H1 (cell line): ENCODE results near the gene ZNF256. TPM values are rescaled to one million over a fixed set of nuclear protein-coding genes. Genes with fewer than 3 reads are reported as not detected.

Source experiments
- CTCF ChIA-PET: fragments of 300-600 bp; sonication (Branson Sonifier 250); formaldehyde crosslinking; loops from one replicate; lab custom pipeline; 2021; ENCODE audit not compliant: partially characterized antibody; lab: Charles Lee
- POLR2A ChIA-PET: fragments of 300-600 bp; sonication (Branson Sonifier 250); formaldehyde crosslinking; loops from one replicate; lab custom pipeline; 2021; ENCODE audit warnings: inconsistent platforms; ENCODE audit not compliant: partially characterized antibody; lab: Charles Lee
- DNase-seq, 2 experiments: peaks; one replicate each; pipeline versions ENCODE4 v3.0.0 to v3.0.0-alpha.2; 2010 to 2022; ENCODE audit warnings: low spot score in 2 of 2, low read depth in 1 of 2, mixed read lengths in 1 of 2
- FAIRE-seq: peaks from 2 replicates; lab custom pipeline; 2011; peaks lifted over from hg19 to GRCh38; lab: Jason Lieb, UNC
- H2AFZ ChIP-seq: 2 replicates; pipeline ENCODE4 v1.8.1; 2012; ENCODE audit warnings: low read length, inconsistent platforms
- H2AK5ac ChIP-seq: 2 replicates; pipeline ENCODE4 v1.6.1; 2013; ENCODE audit warnings: low read depth, low read length
- H2BK120ac ChIP-seq: replicated peaks from 2 replicates; pipeline ENCODE3; 2013; ENCODE audit warnings: low read depth, low read length, inconsistent platforms
- H2BK12ac ChIP-seq: 2 replicates; pipeline ENCODE4 v1.6.1; 2013; ENCODE audit warnings: low read depth, low read length
- H2BK15ac ChIP-seq: 2 replicates; pipeline ENCODE4 v1.6.1; 2013; ENCODE audit warnings: low read length
- H2BK20ac ChIP-seq: 2 replicates; pipeline ENCODE4 v1.6.1; 2013; ENCODE audit warnings: low read length
- H2BK5ac ChIP-seq: 2 replicates; pipeline ENCODE4 v1.6.1; 2013; ENCODE audit warnings: low read depth, low read length
- H3K14ac ChIP-seq: 2 replicates; pipeline ENCODE4 v1.6.1; 2013; ENCODE audit warnings: inconsistent platforms; ENCODE audit not compliant: insufficient read length
- H3K18ac ChIP-seq: 2 replicates; pipeline ENCODE4 v1.6.1; 2013; ENCODE audit warnings: low read length; ENCODE audit errors: extremely low read depth
- H3K23ac ChIP-seq: 2 replicates; pipeline ENCODE4 v1.6.1; 2013; ENCODE audit warnings: inconsistent platforms; ENCODE audit not compliant: insufficient read length
- H3K23me2 ChIP-seq: 2 replicates; pipeline ENCODE4 v1.6.1; 2013; ENCODE audit warnings: low read depth, low read length
- H3K27ac ChIP-seq: 2 replicates; pipeline ENCODE4 v1.6.1; 2011; ENCODE audit warnings: low read depth, low read length, inconsistent platforms
- H3K27me3 ChIP-seq, 4 experiments: replicated peaks in 1 of 4; 1 replicate in 1 of 4; 2 replicates in 3 of 4; pipeline versions ENCODE4 v1.6.1 to v1.8.1; 2011 to 2013; ENCODE audit warnings: low read length in 3 of 4, mild to moderate bottlenecking in 3 of 4, inconsistent platforms in 2 of 4, mixed read lengths in 2 of 4, moderate library complexity in 1 of 4; ENCODE audit not compliant: control insufficient read depth in 3 of 4, insufficient read depth in 3 of 4; ENCODE audit errors: extremely low read depth in 1 of 4
- H3K36me3 ChIP-seq, 4 experiments: 2 replicates each; pipeline versions ENCODE4 v1.6.1 to v1.8.1; 2011 to 2013; ENCODE audit warnings: mild to moderate bottlenecking in 4 of 4, low read length in 3 of 4, moderate library complexity in 2 of 4, control low read depth in 1 of 4, inconsistent platforms in 1 of 4; ENCODE audit not compliant: insufficient read depth in 4 of 4, control insufficient read depth in 2 of 4
- H3K4ac ChIP-seq: replicated peaks from 2 replicates; pipeline ENCODE3; 2013; ENCODE audit warnings: low read length, low read depth, mixed read lengths, inconsistent platforms; ENCODE audit not compliant: insufficient read length
- H3K4me1 ChIP-seq, 4 experiments: replicated peaks in 1 of 4; 1 replicate in 1 of 4; 2 replicates in 3 of 4; pipeline versions ENCODE4 v1.6.1 to v1.8.1; 2011 to 2013; ENCODE audit warnings: low read length in 3 of 4, inconsistent platforms in 2 of 4, mixed read lengths in 1 of 4; ENCODE audit not compliant: insufficient read depth in 4 of 4, control insufficient read depth in 3 of 4
- H3K4me2 ChIP-seq, 2 experiments: 2 replicates each; pipeline versions ENCODE4 v1.6.1 to v1.8.1; 2011 to 2013; ENCODE audit warnings: low read depth in 2 of 2, low read length in 2 of 2, control low read depth in 1 of 2, inconsistent platforms in 1 of 2, mild to moderate bottlenecking in 1 of 2; ENCODE audit not compliant: insufficient read depth in 1 of 2
- H3K4me3 ChIP-seq, 4 experiments: fragments of 200-600, 300-600 bp in 1 of 4; sonication (generic), shearing (Covaris generic), sonication (Bioruptor Twin) in 1 of 4; 2 replicates each; pipeline versions ENCODE4 v1.5.1 to v1.8.1; 2011 to 2016; ENCODE audit warnings: low read length in 4 of 4, low read depth in 3 of 4, control low read depth in 2 of 4, inconsistent platforms in 2 of 4, mild to moderate bottlenecking in 2 of 4, mixed read lengths in 1 of 4, moderate library complexity in 1 of 4; ENCODE audit not compliant: insufficient read depth in 2 of 4; ENCODE audit errors: extremely low read depth in 1 of 4
- H3K56ac ChIP-seq: replicated peaks from 2 replicates; pipeline ENCODE3; 2013; ENCODE audit warnings: low read depth, mild to moderate bottlenecking, mixed read lengths, low read length, inconsistent platforms; ENCODE audit not compliant: insufficient read length
- H3K79me1 ChIP-seq: 2 replicates; pipeline ENCODE4 v1.6.1; 2013; ENCODE audit warnings: low read depth, low read length, control low read depth
- H3K79me2 ChIP-seq, 2 experiments: 2 replicates each; pipeline versions ENCODE4 v1.6.1 to v1.8.1; 2012 to 2013; ENCODE audit warnings: low read length in 2 of 2, mild to moderate bottlenecking in 2 of 2, inconsistent platforms in 1 of 2; ENCODE audit not compliant: insufficient read depth in 2 of 2, control insufficient read depth in 1 of 2
- H3K9ac ChIP-seq, 4 experiments: replicated peaks in 1 of 4; 1 replicate in 1 of 4; 2 replicates in 3 of 4; pipeline versions ENCODE4 v1.6.1 to v1.8.1; 2011 to 2013; ENCODE audit warnings: low read depth in 3 of 4, low read length in 3 of 4, control low read depth in 2 of 4, mild to moderate bottlenecking in 2 of 4, moderate library complexity in 2 of 4, inconsistent platforms in 1 of 4; ENCODE audit errors: extremely low read depth in 1 of 4
- H3K9me3 ChIP-seq, 2 experiments: 2 replicates each; pipeline versions ENCODE4 v1.6.1 to v1.8.1; 2012 to 2013; ENCODE audit warnings: mild to moderate bottlenecking in 2 of 2, moderate library complexity in 2 of 2, control low read depth in 1 of 2, inconsistent platforms in 1 of 2, low read depth in 1 of 2, low read length in 1 of 2, mixed read lengths in 1 of 2; ENCODE audit not compliant: insufficient read depth in 2 of 2
- H4K20me1 ChIP-seq, 2 experiments: replicated peaks in 1 of 2; 2 replicates each; pipeline versions ENCODE3 to v1.8.1; 2011 to 2013; ENCODE audit warnings: inconsistent platforms in 2 of 2, low read length in 2 of 2, mild to moderate bottlenecking in 1 of 2; ENCODE audit not compliant: insufficient read depth in 2 of 2, control insufficient read depth in 1 of 2
- H4K5ac ChIP-seq: 2 replicates; pipeline ENCODE4 v1.6.1; 2013; ENCODE audit warnings: low read length, low read depth, mixed read lengths, inconsistent platforms; ENCODE audit not compliant: insufficient read length
- H4K8ac ChIP-seq: 2 replicates; pipeline ENCODE4 v1.8.0; 2013; ENCODE audit warnings: mild to moderate bottlenecking, moderate library complexity, low read length, inconsistent platforms; ENCODE audit not compliant: insufficient read depth; ENCODE audit errors: extremely low read depth
- H4K91ac ChIP-seq: replicated peaks from 2 replicates; pipeline ENCODE3; 2013; ENCODE audit warnings: low read length, mixed read lengths, inconsistent platforms; ENCODE audit not compliant: insufficient read length
- CHD2 ChIP-seq: IDR thresholded peaks from 2 replicates; pipeline ENCODE4 v1.6.1; 2012; ENCODE audit warnings: low read length, improper control_type of control experiment
- WGBS, 2 experiments: shearing (Covaris generic) in 1 of 2; methylation state at CpG; one replicate each; pipeline versions ENCODE4 v1.1.6 to v1.1.7; 2013 to 2015; ENCODE audit warnings: low lambda C conversion rate in 2 of 2, mixed read lengths in 2 of 2, inconsistent platforms in 1 of 2, low coverage in 1 of 2, missing lambda C conversion rate in 1 of 2; ENCODE audit not compliant: insufficient replicate concordance in 2 of 2, insufficient coverage in 1 of 2, insufficient read length in 1 of 2; ENCODE audit errors: extremely low coverage in 1 of 2, missing lambda C conversion rate in 1 of 2; 5-methylcytosine and 5-hydroxymethylcytosine counted together
- polyA plus RNA-seq, 7 experiments: library from polyadenylated mRNA; depleted of rRNA in 3 of 7; stranded (reverse) in 5 of 7; unstranded in 2 of 7; fragments of >200 nt in 5 of 7; fragments of 200-250 nt in 2 of 7; gene quantifications; 1 replicate in 5 of 7; 2 replicates in 1 of 7; 4 replicates in 1 of 7; pipeline versions ENCODE4 v1.2.1 to v1.2.3, GENCODE V29; 2011 to 2013; ENCODE audit warnings: missing spikeins in 2 of 7, mixed read lengths in 2 of 7
- total RNA-seq: library from RNA; stranded (reverse); fragmentation: NEBNext Ultra II Directional; extraction: Animal tissue kit (Norgen Biotek cat#: 25700); gene quantifications from 2 replicates; pipeline ENCODE4 v1.2.1, GENCODE V29; 2021

The ZNF256 gene
- total and polyA plus RNA-seq, 2 of the 8 experiments (the other 6 are each of a cell fraction or from before 2014, with no cell fraction given): 6.1 to 13.5 TPM

GRCh38 chr19:57964761-57965160 is 17.3 kb upstream of the ZNF256 start:
- Histone ChIP-seq H2BK15ac (no peak overlapping the region), H3K27ac (no peak overlapping the region), H3K4me3 (no peak overlapping the region), H3K9me3 (peaks cover 35 to 65% of the 10 kb centered on the region in 2 experiments), H3K4me2 (no peak overlapping the region), H2BK120ac (no peak overlapping the region), H2BK20ac (no peak overlapping the region), H3K23ac (no peak overlapping the region), H3K79me2 (no peaks in the 10 kb centered on the region), H2AK5ac (no peak overlapping the region), H3K4me1 (no peaks in the 10 kb centered on the region), H4K8ac (no peak overlapping the region), H4K20me1 (no peaks in the 10 kb centered on the region), H3K4ac (no peak overlapping the region), H3K27me3 (no peaks in the 10 kb centered on the region), H2BK5ac (no peak overlapping the region), H4K91ac (no peak overlapping the region), H4K5ac (no peak overlapping the region), H3K9ac (no peak overlapping the region), H3K18ac (no peak overlapping the region), H3K14ac (no peak overlapping the region), H3K79me1 (no peaks in the 10 kb centered on the region), H3K23me2 (no peaks in the 10 kb centered on the region), H3K56ac (no peak overlapping the region), H3K36me3 (no peaks in the 10 kb centered on the region), H2BK12ac (no peak overlapping the region), H2AFZ (no peak overlapping the region)
- TF ChIP-seq CHD2: no peak
- 86% methylated on average over 8 of the region's 8 CpGs; no CpG with 5 or more reads in 1 of the 2 experiments for WGBS, 2 experiments
- CTCF ChIA-PET: no interaction called here
- no peak for FAIRE-seq
- POLR2A ChIA-PET: interaction anchor here (1.1 to 1.6 kb wide), 3 partner anchors 11 to 34 kb away, joined by 3 to 4 read pairs (median 3); no protein-coding TSS in a partner anchor
- DNase-seq: no peak
